Globus pallidus (tissue), 1 donor: ENCODE measurements around the gene PGS1.

ENCODE experiments used
- DNase-seq: peaks from one replicate; pipeline ENCODE4 v3.0.0-alpha.2; 2015; ENCODE audit warnings: low spot score

PGS1 gene

GRCh38 chr17:78387977-78388941, 9.8 kb downstream of the PGS1 start:
- peak; percentile 54 for DNase-seq

- DNase-seq, result no peak
Observed at GRCh38 chr17:78390241-78391050, 12.0 kb downstream of the PGS1 start.

GRCh38 chr17:78391051-78391431, 12.6 kb downstream of the PGS1 start:
- DNase-seq, result no peak

- DNase-seq, result no peak
Observed at GRCh38 chr17:78391843-78392242, 13.4 kb downstream of the PGS1 start.

GRCh38 chr17:78392295-78392694, 13.8 kb downstream of the PGS1 start:
- no peak for DNase-seq

GRCh38 chr17:78393575-78393974, 15.1 kb downstream of the PGS1 start:
- DNase-seq, result no peak

- no peak for DNase-seq
Observed at GRCh38 chr17:78394209-78394608, 15.8 kb downstream of the PGS1 start.

GRCh38 chr17:78395155-78395554, 16.7 kb downstream of the PGS1 start:
- no peak for DNase-seq

GRCh38 chr17:78396441-78397337, 18.2 kb downstream of the PGS1 start:
- no peak for DNase-seq

- DNase-seq, result no peak
Observed at GRCh38 chr17:78397681-78398101, 19.2 kb downstream of the PGS1 start.

- no peak for DNase-seq
Observed at GRCh38 chr17:78398390-78398789, 19.9 kb downstream of the PGS1 start.

- DNase-seq, result no peak
Observed at GRCh38 chr17:78399028-78399692, 20.7 kb downstream of the PGS1 start.

GRCh38 chr17:78399693-78400144, 21.3 kb downstream of the PGS1 start:
- no peak for DNase-seq

GRCh38 chr17:78400581-78401240, 22.3 kb downstream of the PGS1 start:
- no peak for DNase-seq

- DNase-seq, result no peak
Observed at GRCh38 chr17:78401246-78401645, 22.8 kb downstream of the PGS1 start.

GRCh38 chr17:78401891-78402290, 23.4 kb downstream of the PGS1 start:
- no peak for DNase-seq

GRCh38 chr17:78403822-78404221, 25.4 kb downstream of the PGS1 start:
- DNase-seq, result no peak

- no peak for DNase-seq
Observed at GRCh38 chr17:78406396-78406795, 27.9 kb downstream of the PGS1 start.

GRCh38 chr17:78406920-78407319, 28.5 kb downstream of the PGS1 start:
- no peak for DNase-seq

GRCh38 chr17:78407387-78408000, 29.0 kb downstream of the PGS1 start:
- DNase-seq, result no peak
